Spleen (tissue), 11 donors: ENCODE data around the gene APOL4. TPM values are rescaled to one million over a fixed set of nuclear protein-coding genes. Genes with fewer than 3 reads are reported as not detected.
"Not testable (repeated sequence)": the region's sequence is repeated elsewhere in the genome, so short reads cannot be mapped to it uniquely, and the experiment has no call there.

Experiments used
- DNase-seq: peaks from one replicate; pipeline ENCODE4 v3.0.0-alpha.2; 2020
- H3K27ac ChIP-seq, 8 donors: fragments of 200-600 bp; sonication (generic) in 7 of 8; 1 replicate in 4 of 8; 2 replicates in 4 of 8; pipeline versions ENCODE4 v1.5.0 to v1.8.0; 2016 to 2021; ENCODE audit warnings: inconsistent platforms in 4 of 8, mild to moderate bottlenecking in 4 of 8, moderate library complexity in 1 of 8
- H3K27me3 ChIP-seq, 7 donors: fragments of 200-600 bp; sonication (generic) in 6 of 7; replicated peaks in 1 of 7; 1 replicate in 4 of 7; 2 replicates in 3 of 7; pipeline versions ENCODE4 v1.5.0 to v1.8.0; 2016 to 2021; ENCODE audit warnings: inconsistent platforms in 3 of 7, mild to moderate bottlenecking in 1 of 7
- H3K36me3 ChIP-seq, 6 donors: fragments of 200-600 bp; sonication (generic) in 5 of 6; 1 replicate in 4 of 6; 2 replicates in 2 of 6; pipeline versions ENCODE4 v1.5.0 to v1.8.0; 2016 to 2021; ENCODE audit warnings: inconsistent platforms in 2 of 6
- H3K4me1 ChIP-seq, 6 donors: fragments of 200-600 bp; sonication (generic) in 5 of 6; 1 replicate in 3 of 6; 2 replicates in 3 of 6; pipeline versions ENCODE4 v1.5.0 to v1.8.0; 2016 to 2021; ENCODE audit warnings: inconsistent platforms in 3 of 6
- H3K4me3 ChIP-seq, 8 donors: fragments of 200-600 bp; sonication (generic) in 7 of 8; 1 replicate in 4 of 8; 2 replicates in 4 of 8; pipeline versions ENCODE4 v1.5.0 to v1.8.0; 2016 to 2021; ENCODE audit warnings: inconsistent platforms in 4 of 8, mild to moderate bottlenecking in 4 of 8, moderate library complexity in 2 of 8
- H3K9me3 ChIP-seq, 8 donors: fragments of 200-600 bp; sonication (generic) in 7 of 8; 1 replicate in 4 of 8; 2 replicates in 4 of 8; pipeline versions ENCODE4 v1.5.0 to v1.8.0; 2016 to 2021; ENCODE audit warnings: inconsistent platforms in 4 of 8
- POLR2A ChIP-seq, 3 donors: fragments of 450-650 bp; IDR thresholded peaks; one replicate each; pipeline ENCODE4 v1.5.1; 2017; ENCODE audit warnings: antibody characterized with exemption in 3 of 3, mild to moderate bottlenecking in 1 of 3
- POLR2AphosphoS5 ChIP-seq, 3 donors: sonication (generic); formaldehyde crosslinking; IDR thresholded peaks; one replicate each; pipeline ENCODE4 v1.5.1; 2017; ENCODE audit warnings: antibody characterized with exemption in 3 of 3
- WGBS, 5 donors: extraction: QIAGEN DNeasy Blood & Tissue Kit in 3 of 5; methylation state at CpG; one replicate each; pipeline versions ENCODE4 v1.1.5 to v1.1.7; 2013 to 2018; 5-methylcytosine and 5-hydroxymethylcytosine counted together
- intact Hi-C: fragments of 100-400 bp; cut with DNase I; formaldehyde crosslinking; loops from one replicate; pipeline ENCODE4 v1.15.0; 2023; ENCODE audit warnings: low total_unique reads
- polyA plus RNA-seq, 3 donors: library from polyadenylated mRNA; stranded (reverse); fragments of 200-250 nt; gene quantifications; one replicate each; pipeline ENCODE4 v1.2.1, GENCODE V29; 2013
- total RNA-seq, 7 donors: library from RNA; depleted of rRNA in 3 of 7; stranded (reverse); fragments of >200 nt in 3 of 7; fragmentation: NEBNext Ultra II Directional in 4 of 7; extraction: Animal tissue kit (Norgen Biotek cat#: 25700) in 4 of 7; gene quantifications; one replicate each; pipeline versions ENCODE4 v1.1.0 to v1.2.1, GENCODE V29; 2016 to 2021
- TF ChIP-seq, protein P1 (sequence below), 11 experiments: fragments of 200-600 bp in 7 of 11; fragments of 450-650 bp in 4 of 11; sonication (generic) in 4 of 11; IDR thresholded peaks in 8 of 11; conservative IDR thresholded peaks in 3 of 11; 1 replicate in 7 of 11; 2 replicates in 4 of 11; pipeline versions ENCODE4 v1.4.0 to v1.8.0; 2016 to 2021; ENCODE audit warnings: antibody characterized with exemption in 11 of 11, inconsistent platforms in 4 of 11, mild to moderate bottlenecking in 1 of 11
- donor health status: healthy with polysubstance abuse.
- donor health status: DM: no; HTN: no; CAD: no; lungs with moderate emphysema.
- donor health status: DM: no; HTN: no; CAD: no.
- donor health status: Bipolar disorder and iron deficiency.
- donor health status: healthy.
- donor health status: DM: no; HTN: no; CAD: no.
- donor health status: DM: yes; HTN: yes; CAD: no.

The APOL4 gene
- total and polyA plus RNA-seq, 10 donors: 2.5 to 14.4 (median 3.9) TPM; not detected in 1

DNA sequence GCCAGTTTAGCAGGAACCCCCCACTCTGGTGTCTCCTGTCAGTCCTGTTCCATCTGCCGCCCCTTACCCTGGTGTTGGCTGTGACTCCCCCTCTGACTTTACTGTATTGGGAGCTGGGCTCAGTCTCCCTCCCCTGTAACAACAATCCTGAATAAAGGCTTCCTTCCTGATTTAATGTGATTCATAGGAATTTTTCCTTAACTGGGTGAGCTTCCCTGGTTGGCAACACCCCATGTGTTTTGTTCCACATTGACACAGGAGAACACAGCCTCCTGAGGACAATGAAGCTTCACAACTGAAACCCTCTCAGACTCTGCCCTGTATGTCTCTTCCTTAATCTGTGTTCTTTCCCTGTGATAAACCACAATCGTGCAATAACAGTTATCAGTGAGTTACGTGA, 8.4 kb downstream of the APOL4 start:
- Histone ChIP-seq H3K27me3 (no peaks in the 10 kb centered on the region), H3K9me3 (no peaks in the 10 kb centered on the region), H3K4me1 (peaks cover 5 to 30% (median 22%) of the 10 kb centered on the region in 6 donors), H3K36me3 (no peaks in the 10 kb centered on the region), H3K4me3 (no peak overlapping the region), H3K27ac (no peak overlapping the region)
- TF ChIP-seq POLR2A (IDR thresholded peaks at IDR 0.05) (no peak), POLR2AphosphoS5 (IDR thresholded peaks at IDR 0.05) (no peak)
- TF ChIP-seq, protein P1, sequence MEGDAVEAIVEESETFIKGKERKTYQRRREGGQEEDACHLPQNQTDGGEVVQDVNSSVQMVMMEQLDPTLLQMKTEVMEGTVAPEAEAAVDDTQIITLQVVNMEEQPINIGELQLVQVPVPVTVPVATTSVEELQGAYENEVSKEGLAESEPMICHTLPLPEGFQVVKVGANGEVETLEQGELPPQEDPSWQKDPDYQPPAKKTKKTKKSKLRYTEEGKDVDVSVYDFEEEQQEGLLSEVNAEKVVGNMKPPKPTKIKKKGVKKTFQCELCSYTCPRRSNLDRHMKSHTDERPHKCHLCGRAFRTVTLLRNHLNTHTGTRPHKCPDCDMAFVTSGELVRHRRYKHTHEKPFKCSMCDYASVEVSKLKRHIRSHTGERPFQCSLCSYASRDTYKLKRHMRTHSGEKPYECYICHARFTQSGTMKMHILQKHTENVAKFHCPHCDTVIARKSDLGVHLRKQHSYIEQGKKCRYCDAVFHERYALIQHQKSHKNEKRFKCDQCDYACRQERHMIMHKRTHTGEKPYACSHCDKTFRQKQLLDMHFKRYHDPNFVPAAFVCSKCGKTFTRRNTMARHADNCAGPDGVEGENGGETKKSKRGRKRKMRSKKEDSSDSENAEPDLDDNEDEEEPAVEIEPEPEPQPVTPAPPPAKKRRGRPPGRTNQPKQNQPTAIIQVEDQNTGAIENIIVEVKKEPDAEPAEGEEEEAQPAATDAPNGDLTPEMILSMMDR (IDR thresholded peaks at IDR 0.05 in 8 of 11, conservative IDR thresholded peaks at IDR 0.05 in 3 of 11): no peak
- intact Hi-C loops: loop anchor here (10.0 kb wide), 1 partner anchor 82 kb away; no protein-coding TSS in a partner anchor
- WGBS, 5 donors: 68 to 94% (median 76%) methylated on average over 3 of the region's 3 CpGs
- DNase-seq: no peak

DNA sequence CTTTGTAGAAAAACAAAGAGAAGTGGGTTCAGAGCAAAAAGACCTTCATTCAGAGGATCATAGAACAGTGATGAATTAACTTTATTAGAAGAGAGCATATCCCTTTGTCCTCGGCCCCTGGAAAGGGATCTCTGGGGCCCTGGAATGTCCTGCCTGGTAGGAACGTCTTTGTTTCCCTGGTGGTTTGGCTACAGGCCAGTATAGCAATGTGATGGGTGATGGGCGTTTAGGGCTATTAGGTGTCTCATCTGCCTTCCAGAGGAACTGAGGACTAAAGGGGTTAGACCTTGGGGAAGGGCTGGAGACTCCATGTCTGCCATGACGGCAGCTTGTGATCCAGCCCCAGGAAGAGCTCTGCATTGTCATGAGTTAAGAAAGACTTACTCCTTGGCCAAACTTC, 9.1 kb downstream of the APOL4 start:
- H3K4me3 ChIP-seq: no peak overlapping the region
- no peaks in the 10 kb centered on the region for H3K9me3 ChIP-seq
- no peaks in the 10 kb centered on the region for H3K27me3 ChIP-seq
- no peak overlapping the region for H3K27ac ChIP-seq
- WGBS, 5 donors: 52 to 83% (median 58%) methylated on average over 3 to 4 of the region's 4 CpGs
- peaks cover 5 to 23% (median 16%) of the 10 kb centered on the region in 6 donors for H3K4me1 ChIP-seq
- no peak for DNase-seq
- no peak for TF ChIP-seq POLR2A (IDR thresholded peaks at IDR 0.05)
- TF ChIP-seq, protein P1 (IDR thresholded peaks at IDR 0.05 in 8 of 11, conservative IDR thresholded peaks at IDR 0.05 in 3 of 11): no peak
- TF ChIP-seq POLR2AphosphoS5 (IDR thresholded peaks at IDR 0.05): no peak
- intact Hi-C loops: loop anchor here (10.0 kb wide), 1 partner anchor 82 kb away; no protein-coding TSS in a partner anchor
- H3K36me3 ChIP-seq: no peaks in the 10 kb centered on the region

DNA sequence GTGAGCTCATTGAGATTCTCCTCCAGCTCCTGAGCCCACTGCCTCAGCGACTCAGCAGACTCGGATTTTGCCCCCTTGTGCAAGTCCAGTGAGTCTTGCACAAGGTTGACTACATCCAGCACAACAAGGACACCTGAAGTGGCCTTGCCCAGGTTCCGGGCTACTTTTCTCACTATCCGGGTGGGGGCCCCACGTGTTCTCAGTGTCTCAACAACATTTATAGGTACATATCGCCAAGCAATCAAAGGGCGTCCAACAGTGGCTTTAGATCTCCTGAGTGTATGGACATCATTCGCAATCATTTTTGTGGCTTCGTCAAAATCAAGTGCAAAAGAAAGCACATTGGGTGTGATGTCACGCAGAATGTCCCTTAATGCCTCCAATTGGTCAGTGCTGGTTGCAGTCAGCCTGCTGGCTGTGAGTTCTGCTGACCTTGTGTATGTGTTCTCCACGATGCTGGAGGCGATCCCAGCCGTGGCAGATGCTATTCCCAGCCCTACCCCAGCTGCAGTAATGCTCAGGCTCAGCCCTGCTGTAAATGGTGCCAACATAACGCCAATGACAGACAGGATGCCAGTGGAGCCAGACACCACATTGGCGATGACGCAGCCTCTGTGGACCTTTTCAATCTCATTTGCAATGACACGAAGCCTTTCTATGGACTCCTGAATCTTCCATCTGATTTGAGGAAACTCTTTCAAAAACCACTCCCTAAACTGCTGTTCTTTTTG, 10.3 kb downstream of the APOL4 start:
- no peak for DNase-seq
- TF ChIP-seq POLR2A (IDR thresholded peaks at IDR 0.05): no peak
- peak in 2 of 3 donors; percentile 15 to 28 for TF ChIP-seq POLR2AphosphoS5 (IDR thresholded peaks at IDR 0.05)
- TF ChIP-seq, protein P1 (IDR thresholded peaks at IDR 0.05 in 8 of 11, conservative IDR thresholded peaks at IDR 0.05 in 3 of 11): no peak
- no peaks in the 10 kb centered on the region for H3K27me3 ChIP-seq
- no peaks in the 10 kb centered on the region for H3K36me3 ChIP-seq
- H3K27ac ChIP-seq: no peak overlapping the region
- H3K4me3 ChIP-seq: no peak overlapping the region
- peaks cover 0 to 11% (median 5%) of the 10 kb centered on the region in 6 donors for H3K4me1 ChIP-seq
- intact Hi-C loops: loop anchor here (10.0 kb wide), 1 partner anchor 84 kb away; no protein-coding TSS in a partner anchor
- 72 to 84% (median 79%) methylated on average over 17 of the region's 17 CpGs for WGBS, 5 donors
- H3K9me3 ChIP-seq: no peaks in the 10 kb centered on the region

DNA sequence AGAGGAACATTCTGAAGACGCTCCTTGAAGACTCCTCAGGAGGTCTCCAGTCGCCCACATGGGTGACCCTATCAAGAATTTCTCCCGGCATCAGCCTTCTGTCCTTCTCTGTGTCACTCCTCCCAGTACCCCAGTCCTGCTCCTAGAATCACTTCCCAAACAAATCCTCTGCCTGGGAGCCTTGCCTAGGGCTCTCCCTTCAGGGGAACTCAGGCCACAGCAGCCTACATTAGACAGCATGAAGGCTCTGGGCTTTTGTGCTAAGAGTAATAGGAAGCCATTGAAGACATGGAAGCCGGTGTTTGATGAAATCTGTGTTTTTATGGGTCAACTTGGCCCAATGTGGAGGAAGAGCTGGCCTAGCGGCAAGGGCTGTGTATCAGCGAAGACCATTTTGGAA, 13.7 kb downstream of the APOL4 start:
- H3K27ac ChIP-seq, H3K4me1 ChIP-seq, H3K36me3 ChIP-seq, H3K27me3 ChIP-seq, H3K4me3 ChIP-seq, H3K9me3 ChIP-seq, DNase-seq: not testable (repeated sequence)
- intact Hi-C loops: loop anchor here (10.0 kb wide), 1 partner anchor 297 kb away; the partner anchor contains the start of gene TXN2
- 92 to 100% (median 95%) methylated on average over 3 of the region's 6 CpGs for WGBS, 5 donors
